PC-3 (cell line): Measurements from ENCODE around the gene GTF3C4. TPM values are rescaled to one million over a fixed set of nuclear protein-coding genes. Genes with fewer than 3 reads are reported as not detected.

Source experiments
- ATAC-seq: fragments of 200-7000 bp; cut with Tn5 transposase; 2 replicates; pipeline ENCODE4 v1.9.1; 2020; ENCODE audit warnings: mild to moderate bottlenecking, moderate library complexity
- BruUV-seq: library from RNA; stranded (reverse); fragments of 400-500 nt; replicated peaks from 2 replicates; lab custom pipeline; 2021; lab: Mats Ljungman, UMichigan
- CTCF ChIA-PET: fragments of 300-600 bp; sonication (Branson Sonifier 250); formaldehyde crosslinking; loops from one replicate; lab custom pipeline; 2022; ENCODE audit warnings: antibody characterized with exemption; lab: Charles Lee
- POLR2A ChIA-PET: fragments of 300-600 bp; sonication (Branson Sonifier 250); formaldehyde crosslinking; loops from one replicate; lab custom pipeline; 2022; ENCODE audit warnings: antibody characterized with exemption; ENCODE audit not compliant: unreplicated experiment; lab: Charles Lee
- DNase-seq: peaks from one replicate; pipeline ENCODE4 v3.0.0-alpha.2; 2015
- H2AFZ ChIP-seq: fragments of 300-600 bp; sonication (generic); 2 replicates; pipeline ENCODE4 v1.6.0; 2016; ENCODE audit warnings: antibody characterized with exemption, low read length
- H3F3A ChIP-seq: fragments of 300-600 bp; sonication (generic); one replicate; pipeline ENCODE4 v1.6.0; 2017; ENCODE audit warnings: antibody characterized with exemption, low read length, control low read depth, mild to moderate bottlenecking; ENCODE audit not compliant: unreplicated experiment
- H3K27ac ChIP-seq: fragments of 300-600 bp; sonication (generic); 2 replicates; pipeline ENCODE4 v1.5.1; 2016; ENCODE audit warnings: mild to moderate bottlenecking, low read length
- H3K27me3 ChIP-seq: fragments of 300-600 bp; sonication (generic); 2 replicates; pipeline ENCODE4 v1.6.1; 2016; ENCODE audit warnings: low read length, mixed read lengths
- H3K36me3 ChIP-seq: fragments of 300-600 bp; sonication (generic); 2 replicates; pipeline ENCODE4 v1.6.1; 2016; ENCODE audit warnings: low read depth, mixed run types, low read length, mixed read lengths
- H3K4me1 ChIP-seq: fragments of 300-600 bp; sonication (generic); 2 replicates; pipeline ENCODE4 v1.5.1; 2016; ENCODE audit warnings: low read length; ENCODE audit not compliant: insufficient read depth
- H3K4me2 ChIP-seq: fragments of 300-600 bp; sonication (generic); 2 replicates; pipeline ENCODE4 v1.6.0; 2016; ENCODE audit warnings: low read length
- H3K4me3 ChIP-seq: fragments of 300-600 bp; sonication (generic); 2 replicates; pipeline ENCODE4 v1.5.1; 2016; ENCODE audit warnings: mild to moderate bottlenecking, low read length, mixed read lengths
- H3K79me2 ChIP-seq: fragments of 300-600 bp; sonication (generic); 2 replicates; pipeline ENCODE4 v1.6.1; 2017; ENCODE audit warnings: low read length, mixed read lengths
- H3K9ac ChIP-seq: fragments of 300-600 bp; sonication (generic); 2 replicates; pipeline ENCODE4 v1.6.0; 2016; ENCODE audit warnings: mild to moderate bottlenecking, low read length
- H3K9me2 ChIP-seq: fragments of 300-600 bp; sonication (generic); replicated peaks from 2 replicates; pipeline ENCODE4 v1.6.1; 2016; ENCODE audit warnings: mixed run types, low read length, mixed read lengths
- H3K9me3 ChIP-seq: fragments of 300-600 bp; sonication (generic); 2 replicates; pipeline ENCODE4 v1.6.1; 2016; ENCODE audit warnings: low read length, mixed read lengths
- H4K20me1 ChIP-seq: fragments of 300-600 bp; sonication (generic); 2 replicates; pipeline ENCODE4 v1.6.1; 2016; ENCODE audit warnings: low read length, mixed read lengths
- CTCF ChIP-seq: fragments of 300-600 bp; sonication (generic); conservative IDR thresholded peaks from 2 replicates; pipeline ENCODE4 v1.5.1; 2017; ENCODE audit warnings: antibody characterized with exemption, low read depth, mild to moderate bottlenecking, low read length
- EZH2 ChIP-seq: fragments of 300-600 bp; sonication (generic); IDR thresholded peaks from one replicate; pipeline ENCODE4 v1.6.1; 2017; ENCODE audit warnings: antibody characterized with exemption, mild to moderate bottlenecking, low read length; ENCODE audit not compliant: unreplicated experiment
- EZH2phosphoT487 ChIP-seq: fragments of 300-600 bp; sonication (generic); IDR thresholded peaks from 2 replicates; pipeline ENCODE4 v1.6.1; 2018; ENCODE audit warnings: mild to moderate bottlenecking, antibody characterized with exemption, low read length, borderline replicate concordance
- intact Hi-C: fragments of 100-400 bp; cut with micrococcal nuclease; formaldehyde crosslinking; loops from 2 replicates; pipeline ENCODE4 v1.9.0; 2023
- total RNA-seq: library from RNA; depleted of rRNA; stranded (reverse); fragments of >200 nt; gene quantifications from 2 replicates; pipeline ENCODE4 v1.2.3, GENCODE V29; 2014

The GTF3C4 gene
- total RNA-seq, 1 experiment from 2014 or later: 9.8 TPM

- Histone ChIP-seq H3K4me3 (no peak overlapping the region), H3F3A (no peaks in the 10 kb centered on the region), H3K27me3 (no peaks in the 10 kb centered on the region), H3K79me2 (no peaks in the 10 kb centered on the region), H3K27ac (peak overlapping the region; percentile 81), H3K9me3 (no peaks in the 10 kb centered on the region), H3K4me2 (0 out of 2 replicates have a peak overlapping the region, but pooled peaks have one; percentile 29), H2AFZ (no peak overlapping the region), H3K4me1 (peaks cover 49% of the 10 kb centered on the region), H3K9ac (no peak overlapping the region), H4K20me1 (no peaks in the 10 kb centered on the region), H3K36me3 (peaks cover 32% of the 10 kb centered on the region; the same call in 1 of the 2 replicates), H3K9me2 (no peaks in the 10 kb centered on the region)
- CTCF ChIA-PET: interaction anchor here (0.8 kb wide), 1 partner anchor 540 kb away, joined by 4 read pairs; no protein-coding TSS in a partner anchor
- peak; percentile 30 for DNase-seq
- no peak for TF ChIP-seq CTCF
- no peak for ATAC-seq
- POLR2A ChIA-PET: no interaction called here
- intact Hi-C loops: no loop called here
- BruUV-seq: no TSS peak
These were observed 37.7 kb upstream of the GTF3C4 start for GRCh38 chr9:132632413-132633129.

- Histone ChIP-seq H3K4me3 (no peak overlapping the region), H3K9me3 (no peaks in the 10 kb centered on the region), H2AFZ (no peak overlapping the region), H3K36me3 (peaks cover 21% of the 10 kb centered on the region; the same call in 1 of the 2 replicates), H3K79me2 (no peaks in the 10 kb centered on the region), H3K9ac (no peak overlapping the region), H3K4me2 (no peak overlapping the region), H3F3A (no peaks in the 10 kb centered on the region), H3K27ac (no peak overlapping the region), H3K27me3 (no peaks in the 10 kb centered on the region), H4K20me1 (no peaks in the 10 kb centered on the region), H3K4me1 (peaks cover 61% of the 10 kb centered on the region), H3K9me2 (no peaks in the 10 kb centered on the region)
- no peak for DNase-seq
- POLR2A ChIA-PET: no interaction called here
- no peak for ATAC-seq
- TF ChIP-seq EZH2phosphoT487: no peak
- no peak for TF ChIP-seq CTCF
- TF ChIP-seq EZH2: no peak
- intact Hi-C loops: no loop called here
- CTCF ChIA-PET: no interaction called here
- BruUV-seq: no TSS peak
These were observed 35.9 kb upstream of the GTF3C4 start for GRCh38 chr9:132634327-132634726.

GRCh38 chr9:132637351-132637750 is 32.9 kb upstream of the GTF3C4 start:
- Histone ChIP-seq H3K27me3 (no peaks in the 10 kb centered on the region), H3K27ac (peak overlapping the region; percentile 68), H4K20me1 (no peaks in the 10 kb centered on the region), H3K36me3 (peaks cover 24% of the 10 kb centered on the region; the same call in 1 of the 2 replicates), H3K4me1 (peaks cover 44% of the 10 kb centered on the region), H3K4me2 (peak overlapping the region; percentile 65), H3F3A (no peaks in the 10 kb centered on the region), H3K4me3 (no peak overlapping the region; the same call in 1 of the 2 replicates), H2AFZ (no peak overlapping the region), H3K9me2 (no peaks in the 10 kb centered on the region), H3K9me3 (no peaks in the 10 kb centered on the region), H3K9ac (peak overlapping the region; percentile 14; the same call in 1 of the 2 replicates), H3K79me2 (no peaks in the 10 kb centered on the region)
- ATAC-seq (peak; percentile 92), DNase-seq (peak; percentile 62)
- POLR2A ChIA-PET: no interaction called here
- no peak for TF ChIP-seq EZH2phosphoT487
- TF ChIP-seq CTCF: no peak
- no peak for TF ChIP-seq EZH2
- BruUV-seq: no TSS peak
- CTCF ChIA-PET: no interaction called here
- intact Hi-C loops: no loop called here
